Measurements from ENCODE around the gene CNKSR1. TPM values are rescaled to one million over a fixed set of nuclear protein-coding genes. Genes with fewer than 3 reads are reported as not detected.

Gene CNKSR1
- total and polyA plus RNA-seq, 2 of the 13 experiments (the other 11 are each of a cell fraction or from before 2014, with no cell fraction given), result 3.4 to 8.9 TPM

GRCh38 chr1:26200413-26200812, 23.1 kb downstream of the CNKSR1 start (continued):
- TF ChIP-seq MYPOP (CRISPR knock-in tag; IDR thresholded peaks at IDR 0.05) (no peak), ZNF737 (CRISPR knock-in tag; IDR thresholded peaks at IDR 0.05; ENCODE audit: borderline replicate concordance) (no peak), USF2 (IDR thresholded peaks at IDR 0.05; ENCODE audit: low read depth, low read length) (no peak), USF2 (CRISPR knock-in tag; IDR thresholded peaks at IDR 0.05; ENCODE audit: borderline replicate concordance) (no peak), ONECUT2 (CRISPR knock-in tag; IDR thresholded peaks at IDR 0.05) (no peak), MTA1 (CRISPR knock-in tag; IDR thresholded peaks at IDR 0.05; ENCODE audit: borderline replicate concordance) (no peak), ATRX (CRISPR knock-in tag; IDR thresholded peaks at IDR 0.05; ENCODE audit: borderline replicate concordance) (no peak), ZNF468 (CRISPR knock-in tag; IDR thresholded peaks at IDR 0.05) (no peak), ZNF496 (CRISPR knock-in tag; IDR thresholded peaks at IDR 0.05; ENCODE audit: insufficient replicate concordance) (no peak), MLX (CRISPR knock-in tag; IDR thresholded peaks at IDR 0.05) (no peak)

Measured in HepG2 (cell line).